Renal cortical epithelial cell (primary cell): ENCODE results near the gene TNRC6C. TPM values are rescaled to one million over a fixed set of nuclear protein-coding genes. Genes with fewer than 3 reads are reported as not detected.
A peak's percentile ranks its signal among the peaks of the same experiment; 100 is the strongest.
"Not testable (repeated sequence)": the region's sequence is repeated elsewhere in the genome, so short reads cannot be mapped to it uniquely, and the experiment has no call there.

Source experiments
- DNase-seq: peaks from one replicate; pipeline ENCODE4 v3.0.0-alpha.2; 2011; ENCODE audit warnings: low read depth
- total RNA-seq: library from RNA; depleted of rRNA; stranded (reverse); fragments of >200 nt; gene quantifications from 2 replicates; pipeline ENCODE4 v1.2.3, GENCODE V29; 2014

The TNRC6C gene
- total RNA-seq, 1 donor from 2014 or later, result 2.3 TPM

DNA sequence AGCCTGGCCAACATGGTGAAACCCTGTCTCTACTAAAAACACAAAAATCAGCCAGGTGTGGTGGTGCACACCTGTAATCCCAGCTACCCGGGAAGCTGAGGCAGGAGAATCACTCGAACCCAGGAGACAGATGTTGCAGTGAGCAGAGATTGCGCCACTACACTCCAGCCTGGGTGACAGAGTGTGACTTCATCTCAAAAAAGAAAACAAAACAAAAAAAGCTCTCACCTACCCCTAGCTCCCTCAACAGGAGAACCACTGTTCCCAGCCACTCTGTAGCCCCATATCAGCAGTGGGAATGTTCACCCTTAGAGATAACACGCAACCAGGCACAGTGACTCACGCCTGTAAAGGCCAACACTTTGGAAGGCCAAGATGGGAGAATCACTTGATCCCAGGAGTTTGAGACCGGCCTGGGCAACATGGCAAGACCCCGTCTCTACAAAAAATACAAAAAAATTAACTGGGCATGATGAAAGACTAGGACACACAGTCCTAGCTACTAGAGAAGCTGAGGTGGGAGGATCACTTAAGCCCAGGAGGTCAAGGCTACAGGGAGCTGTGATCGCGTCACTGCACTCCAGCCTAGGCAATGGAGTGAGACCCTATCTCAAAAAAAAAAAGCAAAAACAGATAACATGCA is 177.5 kb downstream of the TNRC6C start:
- no peak for DNase-seq

GRCh38 chr17:78137392-78138203 is 179.1 kb downstream of the TNRC6C start:
- no peak for DNase-seq

DNA sequence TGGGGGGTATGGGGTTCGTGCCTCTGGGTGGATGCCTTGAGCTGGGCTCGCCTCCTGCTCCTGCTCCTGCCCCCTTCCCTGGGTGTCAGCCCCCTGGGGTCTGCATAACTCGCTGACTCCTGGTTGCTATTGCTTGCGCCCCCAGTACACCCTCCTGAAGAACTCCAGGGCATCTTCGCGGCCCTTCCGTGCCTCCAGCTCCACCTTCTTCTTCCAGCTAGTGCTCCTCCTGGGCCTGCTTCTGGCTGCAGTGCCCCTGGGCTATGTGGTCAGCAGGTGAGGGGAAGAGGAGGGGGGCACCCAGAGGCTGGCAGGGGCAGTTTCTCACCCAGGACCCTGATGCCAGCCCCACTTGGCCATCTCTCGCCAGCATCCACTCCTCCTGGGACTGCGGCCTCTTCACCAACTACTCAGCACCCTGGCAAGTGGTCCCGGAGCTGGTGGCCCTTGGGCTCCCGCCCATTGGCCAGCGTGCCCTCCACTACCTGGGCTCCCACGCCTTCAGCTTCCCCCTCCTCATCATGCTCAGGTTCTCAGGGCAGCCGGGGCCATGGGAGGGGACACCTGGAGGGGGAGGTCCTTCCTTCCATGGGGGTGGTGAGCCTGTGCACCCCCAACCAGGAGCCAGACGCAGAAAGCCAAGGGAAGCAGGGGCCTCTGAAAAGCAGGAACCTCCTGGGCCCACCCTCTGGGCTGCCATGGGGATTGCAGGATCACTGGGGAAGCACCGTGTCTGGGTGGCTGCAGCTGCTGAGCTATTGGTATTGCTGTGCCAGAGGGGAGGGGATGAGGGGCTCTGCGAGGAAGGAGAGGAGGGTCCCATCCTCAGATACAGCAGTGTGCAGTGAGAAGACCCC is 179.9 kb downstream of the TNRC6C start:
- DNase-seq, result no peak

DNA sequence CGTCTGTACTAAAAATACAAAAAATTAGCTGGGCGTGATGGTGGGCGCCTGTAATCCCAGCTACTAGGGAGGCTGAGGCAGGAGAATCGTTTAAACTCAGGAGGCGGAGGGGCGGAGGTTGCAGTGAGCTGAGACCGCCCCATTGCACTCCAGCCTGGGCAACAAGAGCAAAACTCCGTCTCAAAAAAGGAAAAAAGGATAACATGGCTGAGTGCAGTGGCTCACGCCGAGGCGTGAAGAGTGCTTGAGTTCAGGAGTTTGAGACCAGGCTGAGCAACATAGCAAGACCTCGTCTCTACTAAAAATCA is 181.3 kb downstream of the TNRC6C start:
- not testable (repeated sequence) for DNase-seq

- DNase-seq, result peak; percentile 74
Observed at GRCh38 chr17:78140169-78141051, 181.9 kb downstream of the TNRC6C start.

- DNase-seq, result no peak
Observed at GRCh38 chr17:78141437-78142118, 183.1 kb downstream of the TNRC6C start.

DNA sequence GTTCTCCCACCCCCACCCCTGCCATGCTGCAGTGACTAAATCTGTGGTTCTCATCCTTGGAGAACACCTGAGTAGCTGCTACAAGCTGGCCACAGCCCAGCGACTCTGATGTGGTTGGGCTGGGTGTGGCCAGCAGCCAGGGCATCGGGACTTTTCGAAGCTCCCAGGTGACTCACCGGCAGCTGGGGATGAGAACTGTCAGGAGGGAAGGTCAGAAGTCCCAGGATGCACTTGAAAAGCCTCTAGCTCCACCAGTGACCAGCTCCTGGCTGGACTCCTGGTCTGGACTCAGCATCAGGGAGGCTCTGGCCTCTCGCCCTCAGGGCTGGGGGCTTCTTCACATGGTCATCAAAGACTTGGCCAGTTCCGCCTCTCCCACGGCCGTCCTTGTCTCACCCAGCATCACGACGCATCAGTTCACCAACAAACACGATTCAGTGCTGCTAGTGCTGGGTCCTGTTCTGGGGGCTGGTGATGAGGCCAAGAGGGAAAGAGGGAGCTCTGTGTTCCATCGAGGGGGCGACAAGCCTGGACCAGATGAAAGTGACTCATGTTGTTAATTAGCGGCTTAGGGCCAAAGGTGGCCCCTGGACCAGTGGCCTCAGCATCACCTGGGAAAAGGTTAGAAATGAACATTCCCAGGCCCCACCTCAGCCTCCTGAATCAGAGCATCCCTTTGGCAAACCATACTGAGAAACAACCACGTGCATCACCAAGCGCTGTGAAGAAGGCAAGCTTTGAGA is 183.8 kb downstream of the TNRC6C start:
- DNase-seq, result peak; percentile 87

GRCh38 chr17:78143214-78144146 is 185.0 kb downstream of the TNRC6C start:
- DNase-seq, result no peak

DNA sequence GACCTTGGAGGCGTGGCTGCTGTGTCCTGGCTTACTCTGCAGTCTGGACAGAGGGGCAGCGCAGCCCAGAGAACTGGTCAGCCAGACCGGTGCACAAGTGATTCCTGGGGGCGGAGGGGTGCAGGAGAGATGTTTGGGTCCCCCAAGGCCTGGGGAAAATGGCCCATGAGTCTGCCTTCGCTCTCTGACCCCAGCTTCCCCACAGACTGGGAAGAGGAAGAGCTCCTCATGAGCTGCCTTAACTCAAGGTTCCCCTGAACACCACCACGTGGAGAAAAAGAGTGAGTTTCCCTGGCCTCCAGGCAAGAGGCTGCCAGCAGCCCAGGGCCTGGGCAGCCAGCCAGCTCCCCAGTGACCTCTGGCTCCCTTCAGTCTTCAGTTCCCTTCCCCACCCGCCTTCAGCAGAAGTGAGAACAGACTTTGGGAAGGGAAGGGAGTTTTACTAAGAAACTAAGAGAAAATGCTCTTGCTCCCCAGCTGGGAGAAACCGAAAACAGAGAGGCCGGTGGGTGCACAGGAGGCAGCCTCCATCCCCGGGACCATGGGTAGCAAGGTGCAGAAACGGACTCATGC is 185.7 kb downstream of the TNRC6C start:
- peak; percentile 80 for DNase-seq

DNA sequence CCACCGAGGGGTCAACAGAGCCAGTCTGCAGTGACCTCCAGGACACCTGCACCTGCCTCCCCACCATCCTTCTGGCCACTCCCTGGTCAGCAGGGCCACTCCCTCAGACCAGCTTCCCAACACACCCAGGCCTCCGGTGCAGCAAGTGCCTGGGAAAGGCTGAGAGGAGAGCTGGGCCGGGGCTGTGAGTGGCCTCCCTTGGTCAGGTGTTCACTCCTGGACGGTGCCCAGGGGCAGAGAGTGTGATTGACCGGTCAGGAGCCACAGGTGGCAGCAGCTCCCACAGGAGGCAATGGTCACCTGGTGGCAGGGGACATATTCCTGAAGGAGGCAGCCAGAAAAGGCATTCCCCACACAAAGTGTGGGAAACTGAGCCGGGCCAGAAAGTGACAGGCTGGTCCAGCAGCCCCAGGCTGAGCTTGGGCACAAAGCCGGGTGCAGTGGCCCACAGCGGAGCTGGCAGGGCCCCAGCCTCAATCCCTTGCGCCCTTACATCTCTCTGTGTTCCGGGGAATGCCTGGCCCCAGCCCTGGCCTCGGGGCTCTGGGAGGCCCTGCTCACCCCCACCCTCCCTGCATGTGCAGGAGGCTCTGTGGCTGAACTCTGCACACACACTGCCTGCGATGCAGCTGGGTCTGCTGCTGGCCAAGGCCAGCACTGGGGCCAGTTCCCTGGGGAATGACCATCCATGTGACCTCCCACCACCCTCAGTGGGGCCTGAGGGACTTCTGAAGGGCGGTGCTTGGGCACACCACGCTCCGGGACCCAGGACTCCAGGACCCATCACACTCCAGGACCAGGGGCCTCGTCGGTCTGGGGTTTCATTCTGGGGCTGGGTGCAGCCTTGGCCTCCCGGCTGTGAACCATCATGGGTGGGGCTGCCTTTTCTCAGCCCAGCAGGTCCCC is 186.5 kb downstream of the TNRC6C start:
- peak; percentile 58 for DNase-seq

GRCh38 chr17:78146471-78146869 is 188.0 kb downstream of the TNRC6C start:
- no peak for DNase-seq

GRCh38 chr17:78146881-78147280 is 188.4 kb downstream of the TNRC6C start:
- DNase-seq, result no peak

DNA sequence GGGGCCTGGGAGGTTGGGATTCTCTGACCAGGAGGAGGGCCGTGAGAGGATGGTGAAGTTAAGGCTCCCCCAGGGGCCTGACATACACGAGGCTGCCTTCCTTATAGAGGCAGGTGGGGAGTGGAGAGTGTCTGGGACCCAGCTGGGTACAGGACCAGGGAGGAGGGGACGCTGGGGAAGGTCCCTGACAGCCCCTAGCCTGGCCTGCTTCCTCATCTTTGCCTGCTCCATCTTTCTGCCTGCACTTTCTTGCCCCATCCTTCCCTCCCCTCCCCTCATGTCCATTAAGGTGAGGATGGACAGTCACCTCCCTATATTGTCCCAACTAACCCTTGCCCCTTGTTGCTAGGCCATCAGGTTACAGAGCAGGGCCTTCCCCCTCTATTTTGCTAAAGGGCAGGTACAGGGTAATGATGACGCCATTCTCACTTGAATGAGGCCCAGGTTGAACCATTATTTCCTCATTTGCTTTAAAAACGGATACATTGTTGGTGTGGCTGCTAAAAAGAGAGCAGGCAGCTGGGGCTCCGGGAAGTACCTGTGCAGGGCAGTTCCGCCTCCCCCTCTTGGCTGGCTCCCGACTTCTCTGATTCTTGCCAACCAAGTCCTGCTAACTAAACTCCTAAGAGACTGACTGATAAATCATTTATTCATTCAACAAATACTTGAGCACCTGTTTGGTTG is 189.0 kb downstream of the TNRC6C start:
- no peak for DNase-seq

DNA sequence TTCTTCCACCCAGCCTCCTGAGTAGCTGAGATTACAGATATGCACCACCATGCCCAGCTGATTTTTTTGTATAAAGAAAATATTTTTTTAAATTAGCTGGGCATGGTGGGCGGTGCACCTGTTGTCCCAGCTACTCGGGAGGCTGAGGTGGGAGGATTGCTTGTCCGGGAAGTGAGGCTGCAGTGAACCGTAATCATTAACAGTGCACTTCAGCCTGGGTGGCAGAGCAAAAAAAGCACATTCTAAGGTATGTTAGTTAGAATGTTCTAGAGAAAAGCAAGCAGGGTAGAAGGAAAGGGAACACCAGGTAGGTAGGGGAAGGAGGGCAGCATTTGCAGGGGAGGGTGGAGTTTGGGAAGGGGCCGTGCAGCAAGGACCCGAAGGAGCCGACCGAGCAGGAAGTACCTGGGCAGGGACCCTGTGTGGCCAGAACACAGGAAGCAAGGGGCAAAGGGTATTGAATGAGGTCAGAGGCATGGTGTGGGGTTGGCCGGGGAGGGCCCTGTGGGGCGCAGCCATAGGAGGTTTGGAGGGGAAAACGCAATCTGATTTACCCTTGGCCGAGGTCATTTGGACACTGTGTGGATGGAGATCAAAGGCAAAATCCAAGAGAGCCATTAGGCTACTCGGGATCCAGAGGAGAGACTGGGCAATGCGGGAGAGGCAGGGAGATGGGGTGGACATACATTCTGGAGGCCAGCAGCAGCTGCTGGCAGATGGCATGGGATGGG is 189.9 kb downstream of the TNRC6C start:
- DNase-seq, result no peak

DNA sequence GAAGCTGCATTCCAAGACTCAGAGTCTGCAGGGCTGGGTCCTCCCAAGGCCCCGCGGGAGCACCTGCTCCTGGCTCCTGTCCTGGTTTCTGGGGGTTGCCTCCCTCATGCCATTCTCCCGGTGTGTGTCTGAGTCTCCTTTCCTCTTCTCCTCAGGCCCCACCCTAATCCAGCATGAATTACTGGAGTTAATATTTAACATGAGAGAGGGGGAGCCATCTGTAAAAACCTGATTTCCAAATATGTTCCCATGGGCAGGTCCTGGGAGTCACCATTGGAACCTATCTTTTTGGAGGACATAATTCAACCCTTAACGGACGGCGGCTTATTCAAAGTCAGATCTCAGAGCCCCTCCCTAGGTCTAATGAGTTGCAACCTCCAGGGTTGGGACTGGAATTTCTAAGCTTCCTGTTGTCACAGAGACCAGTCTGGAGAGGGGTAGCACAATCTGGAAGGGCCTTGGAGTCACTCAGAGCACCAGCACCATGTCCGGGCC is 193.1 kb downstream of the TNRC6C start:
- DNase-seq, result peak; percentile 89
